Measurements from ENCODE around the gene ALG13. TPM values are rescaled to one million over a fixed set of nuclear protein-coding genes. Genes with fewer than 3 reads are reported as not detected.
"Not testable (repeated sequence)": the region's sequence is repeated elsewhere in the genome, so short reads cannot be mapped to it uniquely, and the experiment has no call there.

The ALG13 gene
- total RNA-seq = 40.6 and 43.0 TPM in 2 replicates

- peak; percentile 58 for DNase-seq (ENCODE audit: low read depth, low spot score)
Observed at GRCh38 chrX:111680988-111681779, at the start of gene ALG13. TSS of gene ALG13 (plus strand) at chrX:111681170. CDS start at chrX:111681219, 49 bp downstream.

GRCh38 chrX:111634823-111635729 lies 45.9 kb upstream of the ALG13 start:
- DNase-seq (ENCODE audit: low read depth, low spot score) = no peak

GRCh38 chrX:111641969-111642368 lies 39.0 kb upstream of the ALG13 start:
- no peak for DNase-seq (ENCODE audit: low read depth, low spot score)

GRCh38 chrX:111645165-111645564 lies 35.8 kb upstream of the ALG13 start:
- not testable (repeated sequence) for DNase-seq (ENCODE audit: low read depth, low spot score)

GRCh38 chrX:111645607-111646006 lies 35.4 kb upstream of the ALG13 start:
- DNase-seq (ENCODE audit: low read depth, low spot score) = no peak

- no peak for DNase-seq (ENCODE audit: low read depth, low spot score)
Observed at GRCh38 chrX:111646515-111646914, 34.5 kb upstream of the ALG13 start.

GRCh38 chrX:111648802-111649201 lies 32.2 kb upstream of the ALG13 start:
- DNase-seq (ENCODE audit: low read depth, low spot score) = no peak

GRCh38 chrX:111649638-111650037 lies 31.3 kb upstream of the ALG13 start:
- DNase-seq (ENCODE audit: low read depth, low spot score) = no peak

GRCh38 chrX:111650845-111651244 lies 30.1 kb upstream of the ALG13 start:
- DNase-seq (ENCODE audit: low read depth, low spot score) = no peak

GRCh38 chrX:111652719-111653118 lies 28.3 kb upstream of the ALG13 start:
- no peak for DNase-seq (ENCODE audit: low read depth, low spot score)

- DNase-seq (ENCODE audit: low read depth, low spot score) = no peak
Observed at GRCh38 chrX:111661241-111661640, 19.7 kb upstream of the ALG13 start.

- DNase-seq (ENCODE audit: low read depth, low spot score) = no peak
Observed at GRCh38 chrX:111662292-111662691, 18.7 kb upstream of the ALG13 start.

- no peak for DNase-seq (ENCODE audit: low read depth, low spot score)
Observed at GRCh38 chrX:111671668-111672067, 9.3 kb upstream of the ALG13 start.

- DNase-seq (ENCODE audit: low read depth, low spot score) = no peak
Observed at GRCh38 chrX:111687305-111687704, 6.3 kb downstream of the ALG13 start.

GRCh38 chrX:111695297-111695880 lies 14.4 kb downstream of the ALG13 start:
- DNase-seq (ENCODE audit: low read depth, low spot score) = no peak

- no peak for DNase-seq (ENCODE audit: low read depth, low spot score)
Observed at GRCh38 chrX:111719426-111720210, 38.6 kb downstream of the ALG13 start.

GRCh38 chrX:111728096-111728495 lies 47.1 kb downstream of the ALG13 start:
- no peak for DNase-seq (ENCODE audit: low read depth, low spot score)

GRCh38 chrX:111731351-111731750 lies 50.4 kb downstream of the ALG13 start:
- no peak for DNase-seq (ENCODE audit: low read depth, low spot score)

- no peak for DNase-seq (ENCODE audit: low read depth, low spot score)
Observed at GRCh38 chrX:111736571-111736970, 55.6 kb downstream of the ALG13 start.

GRCh38 chrX:111742018-111742417 lies 61.0 kb downstream of the ALG13 start:
- no peak for DNase-seq (ENCODE audit: low read depth, low spot score)

- DNase-seq (ENCODE audit: low read depth, low spot score) = no peak
Observed at GRCh38 chrX:111743316-111743715, 62.3 kb downstream of the ALG13 start.
